ENCODE measurements around the gene SETD1A. TPM values are rescaled to one million over a fixed set of nuclear protein-coding genes. Genes with fewer than 3 reads are reported as not detected.

SETD1A gene
- total and polyA plus RNA-seq, 8 donors, result 4.4 to 22.2 (median 8.7) TPM

GRCh38 chr16:30987581-30988190 lies 30.1 kb downstream of the SETD1A start:
- Histone ChIP-seq H3K4me1 (peaks cover 10 to 16% (median 13%) of the 10 kb centered on the region in 4 donors), H3K4me3 (no peak overlapping the region), H3K36me3 (peaks cover 11 to 40% (median 32%) of the 10 kb centered on the region in 4 donors), H3K27ac (no peak overlapping the region), H3K9me3 (no peaks in the 10 kb centered on the region), H3K27me3 (no peaks in the 10 kb centered on the region)
- TF ChIP-seq CTCF (IDR thresholded peaks at IDR 0.05), result no peak
- 91 to 95% (median 93%) methylated on average over 20 to 30 of the region's 30 CpGs for WGBS, 5 donors
- DNase-seq, result no peak
- intact Hi-C loops (cut with DNase I; ENCODE audit: low total_unique reads), result no loop called here

GRCh38 chr16:30989469-30990047 lies 32.0 kb downstream of the SETD1A start:
- Histone ChIP-seq H3K4me1 (peaks cover 10 to 15% (median 13%) of the 10 kb centered on the region in 4 donors), H3K4me3 (no peak overlapping the region), H3K9me3 (no peaks in the 10 kb centered on the region), H3K27ac (no peak overlapping the region), H3K27me3 (no peaks in the 10 kb centered on the region), H3K36me3 (peaks cover 0 to 21% (median 14%) of the 10 kb centered on the region in 4 donors)
- TF ChIP-seq EP300 (IDR thresholded peaks at IDR 0.05) (no peak), POLR2A (IDR thresholded peaks at IDR 0.05) (no peak), CTCF (IDR thresholded peaks at IDR 0.05) (no peak), POLR2AphosphoS5 (IDR thresholded peaks at IDR 0.05) (no peak)
- intact Hi-C loops (cut with DNase I; ENCODE audit: low total_unique reads), result no loop called here
- WGBS, 5 donors, result 80 to 85% (median 81%) methylated on average over 22 to 23 of the region's 23 CpGs
- DNase-seq, result no peak

GRCh38 chr16:30990105-30990504 lies 32.6 kb downstream of the SETD1A start:
- TF ChIP-seq POLR2A (IDR thresholded peaks at IDR 0.05), result no peak
- no peak overlapping the region for H3K27ac ChIP-seq
- peaks cover 8 to 9% (median 9%) of the 10 kb centered on the region in 4 donors for H3K4me1 ChIP-seq
- no peak for DNase-seq
- WGBS, 5 donors, result 34 to 75% (median 70%) methylated on average over 3 to 12 of the region's 12 CpGs
- intact Hi-C loops (cut with DNase I; ENCODE audit: low total_unique reads), result no loop called here
- H3K4me3 ChIP-seq, result no peak overlapping the region
- H3K9me3 ChIP-seq, result no peaks in the 10 kb centered on the region
- H3K27me3 ChIP-seq, result no peaks in the 10 kb centered on the region
- peaks cover 0 to 17% (median 11%) of the 10 kb centered on the region in 4 donors for H3K36me3 ChIP-seq

GRCh38 chr16:30991052-30991451 lies 33.5 kb downstream of the SETD1A start:
- Histone ChIP-seq H3K4me3 (no peak overlapping the region), H3K9me3 (no peaks in the 10 kb centered on the region), H3K4me1 (peaks cover 0 to 1% (median 0%) of the 10 kb centered on the region in 4 donors), H3K27me3 (no peaks in the 10 kb centered on the region), H3K36me3 (peaks cover 0 to 17% (median 11%) of the 10 kb centered on the region in 4 donors), H3K27ac (no peak overlapping the region)
- 66 to 80% (median 76%) methylated on average over 8 of the region's 8 CpGs for WGBS, 5 donors
- intact Hi-C loops (cut with DNase I; ENCODE audit: low total_unique reads), result no loop called here
- DNase-seq, result no peak
- no peak for TF ChIP-seq CTCF (IDR thresholded peaks at IDR 0.05)
- TF ChIP-seq POLR2AphosphoS5 (IDR thresholded peaks at IDR 0.05), result no peak
- no peak for TF ChIP-seq POLR2A (IDR thresholded peaks at IDR 0.05)

- H3K4me3 ChIP-seq, result no peak overlapping the region
- peaks cover 0 to 8% (median 5%) of the 10 kb centered on the region in 3 donors for H3K27me3 ChIP-seq
- TF ChIP-seq EP300 (IDR thresholded peaks at IDR 0.05) (no peak), POLR2AphosphoS5 (IDR thresholded peaks at IDR 0.05) (no peak), CTCF (IDR thresholded peaks at IDR 0.05) (no peak), POLR2A (IDR thresholded peaks at IDR 0.05) (no peak)
- H3K4me1 ChIP-seq, result peaks cover 8 to 14% (median 10%) of the 10 kb centered on the region in 4 donors
- H3K9me3 ChIP-seq, result no peaks in the 10 kb centered on the region
- WGBS, 5 donors, result 78 to 88% (median 85%) methylated on average over 8 to 21 of the region's 21 CpGs
- H3K36me3 ChIP-seq, result peaks cover 0 to 11% (median 8%) of the 10 kb centered on the region in 4 donors
- DNase-seq, result no peak
- intact Hi-C loops (cut with DNase I; ENCODE audit: low total_unique reads), result no loop called here
- H3K27ac ChIP-seq, result no peak overlapping the region
These were observed 34.8 kb downstream of the SETD1A start for GRCh38 chr16:30992276-30992780.
